SK-N-SH treated with all-trans-retinoic acid at 6 μM for 48 hours (cell line): Measurements from ENCODE around the gene HS3ST3B1.

Source experiments
- ATAC-seq: fragments of 200-7000 bp; cut with Tn5 transposase; 3 replicates; pipeline ENCODE4 v1.9.1; 2020; ENCODE audit warnings: mild to moderate bottlenecking, moderate library complexity
- ARNTL ChIP-seq: fragments of 450-650 bp; formaldehyde crosslinking; IDR thresholded peaks from 2 replicates; pipeline ENCODE4 v1.5.0; 2020; ENCODE audit warnings: low read depth, mild to moderate bottlenecking, moderate library complexity, borderline replicate concordance
- BACH2 ChIP-seq: fragments of 250-450 bp; sonication (Bioruptor Pico); IDR thresholded peaks from 2 replicates; pipeline ENCODE4 v1.9.0; 2021; ENCODE audit warnings: mild to moderate bottlenecking, borderline replicate concordance
- CSDC2 ChIP-seq: fragments of 250-450 bp; sonication (Bioruptor Pico); IDR thresholded peaks from 2 replicates; pipeline ENCODE4 v1.5.0; 2020; ENCODE audit warnings: mild to moderate bottlenecking, moderate library complexity
- ESRRG ChIP-seq: fragments of 250-450 bp; sonication (Bioruptor Pico); IDR thresholded peaks from 2 replicates; pipeline ENCODE4 v1.6.1; 2021; ENCODE audit warnings: mild to moderate bottlenecking
- GLIS3 ChIP-seq: fragments of 250-450 bp; sonication (Bioruptor Pico); IDR thresholded peaks from 2 replicates; pipeline ENCODE4 v1.5.0; 2020; ENCODE audit warnings: mild to moderate bottlenecking, moderate library complexity
- ISL1 ChIP-seq: fragments of 250-450 bp; sonication (Bioruptor Pico); IDR thresholded peaks from 2 replicates; pipeline ENCODE4 v2.1.2; 2022; ENCODE audit warnings: mild to moderate bottlenecking, moderate library complexity
- OSR1 ChIP-seq: fragments of 250-450 bp; sonication (Bioruptor Pico); IDR thresholded peaks from 2 replicates; pipeline ENCODE4 v1.8.0; 2022; ENCODE audit warnings: moderate library complexity, mild to moderate bottlenecking, inconsistent platforms
- PPARA ChIP-seq: fragments of 250-450 bp; sonication (Bioruptor Pico); IDR thresholded peaks from 2 replicates; pipeline ENCODE4 v1.5.0; 2020; ENCODE audit warnings: mild to moderate bottlenecking, borderline replicate concordance
- RARB ChIP-seq: fragments of 250-450 bp; sonication (Bioruptor Pico); IDR thresholded peaks from 2 replicates; pipeline ENCODE4 v1.8.0; 2021; ENCODE audit warnings: mild to moderate bottlenecking, moderate library complexity
- SNAI2 ChIP-seq: fragments of 250-450 bp; sonication (Bioruptor Pico); IDR thresholded peaks from 2 replicates; pipeline ENCODE4 v1.5.0; 2020; ENCODE audit warnings: mild to moderate bottlenecking, moderate library complexity
- TCF4 ChIP-seq: fragments of 250-450 bp; sonication (Bioruptor Pico); IDR thresholded peaks from 2 replicates; pipeline ENCODE4 v1.8.0; 2021; ENCODE audit warnings: mild to moderate bottlenecking, moderate library complexity, borderline replicate concordance
- ZC3H10 ChIP-seq: fragments of 250-450 bp; sonication (Bioruptor Pico); IDR thresholded peaks from 2 replicates; pipeline ENCODE4 v1.5.1; 2021; ENCODE audit warnings: mild to moderate bottlenecking, moderate library complexity
- ZFP3 ChIP-seq: fragments of 250-450 bp; sonication (Bioruptor Pico); IDR thresholded peaks from 2 replicates; pipeline ENCODE4 v1.5.0; 2020; ENCODE audit warnings: mild to moderate bottlenecking, moderate library complexity
- ZFP30 ChIP-seq: fragments of 450-650 bp; formaldehyde crosslinking; IDR thresholded peaks from 2 replicates; pipeline ENCODE4 v1.5.0; 2022; ENCODE audit warnings: mild to moderate bottlenecking, moderate library complexity
- ZNF565 ChIP-seq: fragments of 450-650 bp; formaldehyde crosslinking; conservative IDR thresholded peaks from 2 replicates; pipeline ENCODE4 v1.5.0; 2020; ENCODE audit warnings: low read depth, mild to moderate bottlenecking, moderate library complexity
- ZNF70 ChIP-seq: fragments of 450-650 bp; formaldehyde crosslinking; IDR thresholded peaks from 2 replicates; pipeline ENCODE4 v1.5.0; 2020; ENCODE audit warnings: mild to moderate bottlenecking, moderate library complexity
- ZNF8 ChIP-seq: fragments of 450-650 bp; formaldehyde crosslinking; IDR thresholded peaks from 2 replicates; pipeline ENCODE4 v1.5.0; 2020; ENCODE audit warnings: mild to moderate bottlenecking, moderate library complexity
- TF ChIP-seq, protein P1 (sequence below): fragments of 250-450 bp; sonication (Bioruptor Pico); IDR thresholded peaks from 2 replicates; pipeline ENCODE4 v1.5.0; 2020; ENCODE audit warnings: mild to moderate bottlenecking, moderate library complexity
- TF ChIP-seq, protein P2 (sequence below): fragments of 250-450 bp; sonication (Bioruptor Pico); IDR thresholded peaks from 2 replicates; pipeline ENCODE4 v1.5.1; 2020; ENCODE audit warnings: low read depth, mild to moderate bottlenecking, moderate library complexity
- TF ChIP-seq, protein P3 (sequence below): fragments of 250-450 bp; sonication (Bioruptor Pico); IDR thresholded peaks from 2 replicates; pipeline ENCODE4 v1.5.1; 2021; ENCODE audit warnings: mild to moderate bottlenecking, moderate library complexity
- TF ChIP-seq, protein P4 (sequence below): fragments of 250-450 bp; sonication (Bioruptor Pico); IDR thresholded peaks from 2 replicates; pipeline ENCODE4 v1.8.0; 2020; ENCODE audit warnings: mild to moderate bottlenecking, moderate library complexity, borderline replicate concordance
- TF ChIP-seq, protein P5 (sequence below): fragments of 250-450 bp; sonication (Bioruptor Pico); IDR thresholded peaks from 2 replicates; pipeline ENCODE4 v1.8.0; 2021; ENCODE audit warnings: low read depth, mild to moderate bottlenecking, moderate library complexity, borderline replicate concordance

Gene HS3ST3B1

DNA sequence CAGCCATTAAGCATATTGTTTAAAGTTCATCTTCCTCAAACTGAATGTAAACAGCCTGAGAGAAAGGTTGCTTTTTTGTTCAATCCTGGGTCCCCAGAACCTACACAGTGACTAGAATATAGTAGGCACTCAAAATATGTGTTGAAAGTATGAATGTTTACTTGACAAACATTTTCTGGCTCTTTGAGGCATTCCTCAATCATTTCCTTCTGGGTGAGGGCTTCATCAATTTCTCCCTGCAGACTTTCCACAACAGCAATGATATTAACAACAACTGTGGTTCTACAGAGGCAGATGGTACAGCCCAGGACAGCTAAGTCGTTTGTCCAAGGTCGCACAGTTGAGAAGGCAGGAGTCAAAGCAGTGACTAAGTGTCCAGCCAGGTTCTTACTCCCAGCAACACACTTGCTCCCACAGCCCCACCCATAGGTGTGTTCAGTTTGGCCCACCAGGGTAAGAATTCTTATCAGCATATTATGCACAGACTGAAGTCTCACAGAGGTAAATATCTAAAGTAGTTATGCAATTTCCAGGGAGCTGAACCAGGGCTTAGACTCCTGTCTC lies 61.1 kb downstream of the HS3ST3B1 start:
- TF ChIP-seq, protein P1, sequence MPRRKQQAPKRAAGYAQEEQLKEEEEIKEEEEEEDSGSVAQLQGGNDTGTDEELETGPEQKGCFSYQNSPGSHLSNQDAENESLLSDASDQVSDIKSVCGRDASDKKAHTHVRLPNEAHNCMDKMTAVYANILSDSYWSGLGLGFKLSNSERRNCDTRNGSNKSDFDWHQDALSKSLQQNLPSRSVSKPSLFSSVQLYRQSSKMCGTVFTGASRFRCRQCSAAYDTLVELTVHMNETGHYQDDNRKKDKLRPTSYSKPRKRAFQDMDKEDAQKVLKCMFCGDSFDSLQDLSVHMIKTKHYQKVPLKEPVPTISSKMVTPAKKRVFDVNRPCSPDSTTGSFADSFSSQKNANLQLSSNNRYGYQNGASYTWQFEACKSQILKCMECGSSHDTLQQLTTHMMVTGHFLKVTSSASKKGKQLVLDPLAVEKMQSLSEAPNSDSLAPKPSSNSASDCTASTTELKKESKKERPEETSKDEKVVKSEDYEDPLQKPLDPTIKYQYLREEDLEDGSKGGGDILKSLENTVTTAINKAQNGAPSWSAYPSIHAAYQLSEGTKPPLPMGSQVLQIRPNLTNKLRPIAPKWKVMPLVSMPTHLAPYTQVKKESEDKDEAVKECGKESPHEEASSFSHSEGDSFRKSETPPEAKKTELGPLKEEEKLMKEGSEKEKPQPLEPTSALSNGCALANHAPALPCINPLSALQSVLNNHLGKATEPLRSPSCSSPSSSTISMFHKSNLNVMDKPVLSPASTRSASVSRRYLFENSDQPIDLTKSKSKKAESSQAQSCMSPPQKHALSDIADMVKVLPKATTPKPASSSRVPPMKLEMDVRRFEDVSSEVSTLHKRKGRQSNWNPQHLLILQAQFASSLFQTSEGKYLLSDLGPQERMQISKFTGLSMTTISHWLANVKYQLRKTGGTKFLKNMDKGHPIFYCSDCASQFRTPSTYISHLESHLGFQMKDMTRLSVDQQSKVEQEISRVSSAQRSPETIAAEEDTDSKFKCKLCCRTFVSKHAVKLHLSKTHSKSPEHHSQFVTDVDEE (CRISPR knock-in tag) = no peak
- no peak for TF ChIP-seq SNAI2 (CRISPR knock-in tag)
- TF ChIP-seq ESRRG (CRISPR knock-in tag) = no peak
- TF ChIP-seq GLIS3 (CRISPR knock-in tag) = no peak
- no peak for TF ChIP-seq BACH2 (CRISPR knock-in tag)
- no peak for TF ChIP-seq ARNTL (CRISPR knock-in tag)
- no peak for TF ChIP-seq ZFP3
- no peak for TF ChIP-seq CSDC2 (CRISPR knock-in tag)
- TF ChIP-seq ZNF70 = no peak
- TF ChIP-seq OSR1 = no peak
- no peak for TF ChIP-seq TCF4
- TF ChIP-seq, protein P2, sequence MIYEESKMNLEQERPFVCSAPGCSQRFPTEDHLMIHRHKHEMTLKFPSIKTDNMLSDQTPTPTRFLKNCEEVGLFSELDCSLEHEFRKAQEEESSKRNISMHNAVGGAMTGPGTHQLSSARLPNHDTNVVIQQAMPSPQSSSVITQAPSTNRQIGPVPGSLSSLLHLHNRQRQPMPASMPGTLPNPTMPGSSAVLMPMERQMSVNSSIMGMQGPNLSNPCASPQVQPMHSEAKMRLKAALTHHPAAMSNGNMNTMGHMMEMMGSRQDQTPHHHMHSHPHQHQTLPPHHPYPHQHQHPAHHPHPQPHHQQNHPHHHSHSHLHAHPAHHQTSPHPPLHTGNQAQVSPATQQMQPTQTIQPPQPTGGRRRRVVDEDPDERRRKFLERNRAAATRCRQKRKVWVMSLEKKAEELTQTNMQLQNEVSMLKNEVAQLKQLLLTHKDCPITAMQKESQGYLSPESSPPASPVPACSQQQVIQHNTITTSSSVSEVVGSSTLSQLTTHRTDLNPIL = no peak
- TF ChIP-seq ZC3H10 (CRISPR knock-in tag) = no peak
- no peak for TF ChIP-seq ZNF8 (CRISPR knock-in tag)
- no peak for TF ChIP-seq ZFP30
- no peak for TF ChIP-seq RARB
- TF ChIP-seq, protein P3, sequence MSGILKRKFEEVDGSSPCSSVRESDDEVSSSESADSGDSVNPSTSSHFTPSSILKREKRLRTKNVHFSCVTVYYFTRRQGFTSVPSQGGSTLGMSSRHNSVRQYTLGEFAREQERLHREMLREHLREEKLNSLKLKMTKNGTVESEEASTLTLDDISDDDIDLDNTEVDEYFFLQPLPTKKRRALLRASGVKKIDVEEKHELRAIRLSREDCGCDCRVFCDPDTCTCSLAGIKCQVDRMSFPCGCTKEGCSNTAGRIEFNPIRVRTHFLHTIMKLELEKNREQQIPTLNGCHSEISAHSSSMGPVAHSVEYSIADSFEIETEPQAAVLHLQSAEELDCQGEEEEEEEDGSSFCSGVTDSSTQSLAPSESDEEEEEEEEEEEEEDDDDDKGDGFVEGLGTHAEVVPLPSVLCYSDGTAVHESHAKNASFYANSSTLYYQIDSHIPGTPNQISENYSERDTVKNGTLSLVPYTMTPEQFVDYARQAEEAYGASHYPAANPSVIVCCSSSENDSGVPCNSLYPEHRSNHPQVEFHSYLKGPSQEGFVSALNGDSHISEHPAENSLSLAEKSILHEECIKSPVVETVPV (CRISPR knock-in tag) = no peak
- TF ChIP-seq, protein P4, sequence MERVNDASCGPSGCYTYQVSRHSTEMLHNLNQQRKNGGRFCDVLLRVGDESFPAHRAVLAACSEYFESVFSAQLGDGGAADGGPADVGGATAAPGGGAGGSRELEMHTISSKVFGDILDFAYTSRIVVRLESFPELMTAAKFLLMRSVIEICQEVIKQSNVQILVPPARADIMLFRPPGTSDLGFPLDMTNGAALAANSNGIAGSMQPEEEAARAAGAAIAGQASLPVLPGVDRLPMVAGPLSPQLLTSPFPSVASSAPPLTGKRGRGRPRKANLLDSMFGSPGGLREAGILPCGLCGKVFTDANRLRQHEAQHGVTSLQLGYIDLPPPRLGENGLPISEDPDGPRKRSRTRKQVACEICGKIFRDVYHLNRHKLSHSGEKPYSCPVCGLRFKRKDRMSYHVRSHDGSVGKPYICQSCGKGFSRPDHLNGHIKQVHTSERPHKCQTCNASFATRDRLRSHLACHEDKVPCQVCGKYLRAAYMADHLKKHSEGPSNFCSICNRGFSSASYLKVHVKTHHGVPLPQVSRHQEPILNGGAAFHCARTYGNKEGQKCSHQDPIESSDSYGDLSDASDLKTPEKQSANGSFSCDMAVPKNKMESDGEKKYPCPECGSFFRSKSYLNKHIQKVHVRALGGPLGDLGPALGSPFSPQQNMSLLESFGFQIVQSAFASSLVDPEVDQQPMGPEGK (CRISPR knock-in tag) = no peak
- TF ChIP-seq ZNF565 (CRISPR knock-in tag) = no peak
- ATAC-seq = no peak

DNA sequence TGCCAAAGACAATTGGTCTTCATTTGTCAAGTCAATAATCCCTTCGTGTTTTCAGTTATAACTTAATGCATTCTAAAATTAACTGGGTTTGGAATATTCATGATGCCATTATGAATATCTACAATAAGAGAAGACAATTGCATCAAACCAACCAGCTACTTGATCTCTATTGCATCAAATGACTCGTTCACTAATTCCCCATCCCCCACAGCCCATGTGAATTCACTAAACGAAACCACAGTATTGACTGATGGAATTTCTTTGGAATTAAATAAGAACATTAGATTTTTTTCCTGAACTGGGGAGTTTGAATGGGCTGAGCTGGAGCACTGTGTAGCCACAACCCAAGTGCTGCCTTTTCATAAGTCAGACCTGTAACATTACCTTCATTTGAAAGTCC lies 65.3 kb downstream of the HS3ST3B1 start:
- no peak for ATAC-seq
- TF ChIP-seq SNAI2 (CRISPR knock-in tag) = no peak
- no peak for TF ChIP-seq BACH2 (CRISPR knock-in tag)
- no peak for TF ChIP-seq ESRRG (CRISPR knock-in tag)
- no peak for TF ChIP-seq ZFP30

DNA sequence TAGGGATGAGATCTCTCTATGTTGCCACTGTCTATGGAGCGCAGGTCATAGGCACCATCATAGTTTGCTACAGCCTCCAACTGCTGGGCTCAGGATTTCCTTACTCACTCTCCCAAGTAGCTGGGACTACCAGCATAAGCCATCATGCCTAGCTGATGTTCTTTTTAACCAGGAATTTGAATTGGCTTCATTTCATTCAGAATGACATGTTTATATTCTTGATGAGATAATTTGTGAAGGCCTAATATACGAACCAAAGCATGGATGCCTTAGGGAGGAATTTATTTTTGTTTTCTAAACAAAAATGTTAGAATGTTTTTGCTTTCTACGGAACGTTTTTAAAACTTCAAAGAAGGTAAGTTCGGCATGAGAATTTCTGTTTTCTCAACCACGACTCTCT lies 71.6 kb downstream of the HS3ST3B1 start:
- ATAC-seq = no peak
- TF ChIP-seq ZNF8 (CRISPR knock-in tag) (no peak), ZNF565 (CRISPR knock-in tag) (no peak), SNAI2 (CRISPR knock-in tag) (no peak), TCF4 (no peak), RARB (no peak), PPARA (CRISPR knock-in tag) (no peak), ZFP3 (no peak), GLIS3 (CRISPR knock-in tag) (no peak), ISL1 (no peak), OSR1 (no peak), CSDC2 (CRISPR knock-in tag) (no peak), BACH2 (CRISPR knock-in tag) (no peak)
- TF ChIP-seq, protein P2 = no peak
- TF ChIP-seq, protein P4 (CRISPR knock-in tag) = no peak
- TF ChIP-seq, protein P5, sequence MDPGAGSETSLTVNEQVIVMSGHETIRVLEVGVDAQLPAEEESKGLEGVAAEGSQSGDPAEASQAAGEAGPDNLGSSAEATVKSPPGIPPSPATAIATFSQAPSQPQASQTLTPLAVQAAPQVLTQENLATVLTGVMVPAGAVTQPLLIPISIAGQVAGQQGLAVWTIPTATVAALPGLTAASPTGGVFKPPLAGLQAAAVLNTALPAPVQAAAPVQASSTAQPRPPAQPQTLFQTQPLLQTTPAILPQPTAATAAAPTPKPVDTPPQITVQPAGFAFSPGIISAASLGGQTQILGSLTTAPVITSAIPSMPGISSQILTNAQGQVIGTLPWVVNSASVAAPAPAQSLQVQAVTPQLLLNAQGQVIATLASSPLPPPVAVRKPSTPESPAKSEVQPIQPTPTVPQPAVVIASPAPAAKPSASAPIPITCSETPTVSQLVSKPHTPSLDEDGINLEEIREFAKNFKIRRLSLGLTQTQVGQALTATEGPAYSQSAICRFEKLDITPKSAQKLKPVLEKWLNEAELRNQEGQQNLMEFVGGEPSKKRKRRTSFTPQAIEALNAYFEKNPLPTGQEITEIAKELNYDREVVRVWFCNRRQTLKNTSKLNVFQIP (CRISPR knock-in tag) = no peak
- TF ChIP-seq, protein P1 (CRISPR knock-in tag) = no peak
